Upper lobe of left lung (tissue), 6 donors: ENCODE results near the gene ASF1A. TPM values are rescaled to one million over a fixed set of nuclear protein-coding genes. Genes with fewer than 3 reads are reported as not detected.

Experiments
- ATAC-seq, 2 donors: fragments of 200-7000 bp; cut with Tn5 transposase; one replicate each; pipeline ENCODE4 v1.9.1; 2022; ENCODE audit warnings: mild to moderate bottlenecking in 2 of 2, moderate library complexity in 2 of 2; ENCODE audit not compliant: low FRiP score in 2 of 2
- DNase-seq, 2 donors: peaks; one replicate each; pipeline ENCODE4 v3.0.0-alpha.2; 2019 to 2020
- H3K27ac ChIP-seq, 4 donors: fragments of 200-600 bp; sonication (generic); one replicate each; pipeline ENCODE4 v1.5.1; 2016 to 2019
- H3K27me3 ChIP-seq, 4 donors: fragments of 200-600 bp; sonication (generic); one replicate each; pipeline ENCODE4 v1.5.1; 2017 to 2019
- H3K36me3 ChIP-seq, 4 donors: fragments of 200-600 bp; sonication (generic); one replicate each; pipeline ENCODE4 v1.5.1; 2016 to 2019
- H3K4me1 ChIP-seq, 4 donors: fragments of 200-600 bp; sonication (generic); one replicate each; pipeline ENCODE4 v1.5.1; 2018 to 2019
- H3K4me3 ChIP-seq, 4 donors: fragments of 200-600 bp; sonication (generic); one replicate each; pipeline ENCODE4 v1.5.1; 2017 to 2019; ENCODE audit warnings: mild to moderate bottlenecking in 2 of 4, moderate library complexity in 1 of 4
- H3K9me3 ChIP-seq, 4 donors: fragments of 200-600 bp; sonication (generic); one replicate each; pipeline ENCODE4 v1.5.1; 2018 to 2019
- EP300 ChIP-seq, 4 donors: sonication (generic); formaldehyde crosslinking; IDR thresholded peaks; one replicate each; pipeline ENCODE4 v1.5.1; 2017; ENCODE audit warnings: antibody characterized with exemption in 4 of 4, control low read depth in 2 of 4
- POLR2A ChIP-seq, 4 donors: fragments of 450-650 bp; IDR thresholded peaks; one replicate each; pipeline ENCODE4 v1.5.1; 2016 to 2017; ENCODE audit warnings: antibody characterized with exemption in 4 of 4, mild to moderate bottlenecking in 2 of 4
- POLR2AphosphoS5 ChIP-seq, 2 donors: sonication (generic); formaldehyde crosslinking; IDR thresholded peaks; one replicate each; pipeline ENCODE4 v1.5.1; 2017; ENCODE audit warnings: antibody characterized with exemption in 2 of 2
- WGBS, 2 donors: methylation state at CpG; one replicate each; pipeline ENCODE4 v1.1.5; 2017 to 2018; 5-methylcytosine and 5-hydroxymethylcytosine counted together
- total RNA-seq, 6 donors: library from RNA; depleted of rRNA in 4 of 6; stranded (reverse); fragments of >200 nt in 4 of 6; gene quantifications; one replicate each; pipeline versions ENCODE4 v1.1.0 to v1.2.1, GENCODE V29; 2016 to 2021
- TF ChIP-seq, protein P1 (sequence below), 6 experiments: fragments of 450-650 bp in 4 of 6; fragments of 200-600 bp in 2 of 6; sonication (generic) in 2 of 6; IDR thresholded peaks; one replicate each; pipeline ENCODE4 v1.5.1; 2016 to 2019; ENCODE audit warnings: antibody characterized with exemption in 6 of 6
- donor health status: DM: no; HTN: no; CAD: no; lungs with moderate emphysema.
- donor health status: DM: no; HTN: yes; CAD: no; lungs with severe emphysema.

The ASF1A gene
- total RNA-seq, 6 donors from 2014 or later = 12.8 to 22.3 (median 19.1) TPM

DNA sequence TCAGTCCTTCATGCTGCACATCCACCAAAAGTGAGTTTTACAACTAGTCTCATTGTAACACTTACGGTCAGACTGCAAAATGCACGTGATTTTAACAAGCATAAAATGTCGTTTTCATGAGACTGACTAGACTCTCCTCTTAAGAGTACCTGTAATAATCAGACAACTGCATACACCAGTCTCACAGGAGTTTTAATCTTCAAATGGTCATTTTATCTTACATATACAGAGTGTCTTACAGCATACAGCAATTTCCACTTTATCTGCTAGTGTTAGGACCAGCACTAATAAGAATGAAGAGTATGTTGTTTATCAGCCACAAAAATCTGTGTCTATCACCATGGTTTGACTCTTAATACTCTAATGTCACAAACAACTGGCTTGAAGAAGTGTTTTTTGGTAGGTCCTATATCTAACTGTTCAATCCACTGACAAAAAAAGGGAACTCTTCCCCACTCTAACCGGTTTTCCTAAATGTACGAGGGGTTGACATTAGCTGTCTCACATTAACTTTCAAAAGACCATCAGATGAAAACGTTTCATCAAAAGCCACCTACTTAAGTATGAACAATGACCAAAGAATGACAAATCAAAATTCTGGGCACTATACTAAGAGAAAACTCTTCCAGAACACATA lies 1.5 kb upstream of the ASF1A start:
- no peaks in the 10 kb centered on the region for H3K36me3 ChIP-seq
- H3K9me3 ChIP-seq = no peaks in the 10 kb centered on the region
- DNase-seq (no peak), ATAC-seq (no peak)
- peak overlapping the region in 3 of 4 donors; percentile 73 to 91 (median 76) for H3K4me3 ChIP-seq
- H3K27ac ChIP-seq = peak overlapping the region; percentile 84 to 96 (median 88)
- WGBS, 2 donors = 29 to 39% methylated on average over 6 of the region's 6 CpGs
- no peaks in the 10 kb centered on the region for H3K27me3 ChIP-seq
- peaks cover 30 to 39% (median 38%) of the 10 kb centered on the region in 4 donors for H3K4me1 ChIP-seq
- no peak for TF ChIP-seq POLR2A (IDR thresholded peaks at IDR 0.05)
- no peak for TF ChIP-seq POLR2AphosphoS5 (IDR thresholded peaks at IDR 0.05)
- TF ChIP-seq, protein P1, sequence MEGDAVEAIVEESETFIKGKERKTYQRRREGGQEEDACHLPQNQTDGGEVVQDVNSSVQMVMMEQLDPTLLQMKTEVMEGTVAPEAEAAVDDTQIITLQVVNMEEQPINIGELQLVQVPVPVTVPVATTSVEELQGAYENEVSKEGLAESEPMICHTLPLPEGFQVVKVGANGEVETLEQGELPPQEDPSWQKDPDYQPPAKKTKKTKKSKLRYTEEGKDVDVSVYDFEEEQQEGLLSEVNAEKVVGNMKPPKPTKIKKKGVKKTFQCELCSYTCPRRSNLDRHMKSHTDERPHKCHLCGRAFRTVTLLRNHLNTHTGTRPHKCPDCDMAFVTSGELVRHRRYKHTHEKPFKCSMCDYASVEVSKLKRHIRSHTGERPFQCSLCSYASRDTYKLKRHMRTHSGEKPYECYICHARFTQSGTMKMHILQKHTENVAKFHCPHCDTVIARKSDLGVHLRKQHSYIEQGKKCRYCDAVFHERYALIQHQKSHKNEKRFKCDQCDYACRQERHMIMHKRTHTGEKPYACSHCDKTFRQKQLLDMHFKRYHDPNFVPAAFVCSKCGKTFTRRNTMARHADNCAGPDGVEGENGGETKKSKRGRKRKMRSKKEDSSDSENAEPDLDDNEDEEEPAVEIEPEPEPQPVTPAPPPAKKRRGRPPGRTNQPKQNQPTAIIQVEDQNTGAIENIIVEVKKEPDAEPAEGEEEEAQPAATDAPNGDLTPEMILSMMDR (IDR thresholded peaks at IDR 0.05) = no peak

DNA sequence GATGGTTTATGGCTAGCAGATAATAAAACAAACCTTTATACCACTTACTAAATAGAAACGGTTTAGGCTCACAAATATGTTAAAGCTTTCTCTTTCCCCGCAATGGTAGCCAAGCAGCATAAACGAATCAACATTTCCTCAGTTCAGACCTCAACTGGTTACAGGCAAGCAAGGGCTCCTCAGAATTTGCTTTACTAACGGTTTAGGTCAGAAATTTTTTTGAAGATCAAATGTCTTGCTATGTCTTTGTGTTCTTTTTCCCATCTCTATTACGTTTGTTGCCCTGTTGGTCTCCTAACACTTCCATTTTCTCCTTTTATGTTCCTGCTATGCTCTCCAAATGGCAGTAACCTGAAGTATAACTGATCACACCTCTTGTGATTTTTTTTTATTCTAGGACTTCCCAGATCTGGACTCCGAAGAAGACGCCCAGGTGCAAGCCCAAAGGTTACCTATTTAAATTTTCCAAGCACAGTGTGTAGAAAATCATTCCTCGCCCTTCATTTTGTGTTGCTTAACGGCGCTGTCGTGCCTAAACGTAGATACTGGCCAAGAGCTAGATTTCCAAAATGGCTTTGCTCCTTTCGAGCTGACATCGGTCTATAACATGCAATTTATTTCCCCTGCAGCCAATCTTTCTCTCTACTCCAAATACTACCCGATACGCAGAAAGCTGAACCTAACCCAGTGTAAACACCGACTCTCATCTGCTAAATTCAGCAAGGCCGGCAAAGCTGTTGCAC lies 717 bp upstream of the ASF1A start:
- 1% methylated on average over 18 of the region's 18 CpGs for WGBS, 2 donors
- no peaks in the 10 kb centered on the region for H3K9me3 ChIP-seq
- peak overlapping the region; percentile 84 to 96 (median 88) for H3K27ac ChIP-seq
- H3K27me3 ChIP-seq = no peaks in the 10 kb centered on the region
- peak in 1 of 2 donors; percentile 23 for DNase-seq
- TF ChIP-seq, protein P1 (IDR thresholded peaks at IDR 0.05) = no peak
- TF ChIP-seq POLR2AphosphoS5 (IDR thresholded peaks at IDR 0.05) (no peak), POLR2A (IDR thresholded peaks at IDR 0.05) (no peak), EP300 (IDR thresholded peaks at IDR 0.05) (no peak)
- peak; percentile 13 to 58 for ATAC-seq
- peaks cover 33 to 43% (median 40%) of the 10 kb centered on the region in 4 donors for H3K4me1 ChIP-seq
- peak overlapping the region; percentile 43 to 91 (median 74) for H3K4me3 ChIP-seq
- no peaks in the 10 kb centered on the region for H3K36me3 ChIP-seq

DNA sequence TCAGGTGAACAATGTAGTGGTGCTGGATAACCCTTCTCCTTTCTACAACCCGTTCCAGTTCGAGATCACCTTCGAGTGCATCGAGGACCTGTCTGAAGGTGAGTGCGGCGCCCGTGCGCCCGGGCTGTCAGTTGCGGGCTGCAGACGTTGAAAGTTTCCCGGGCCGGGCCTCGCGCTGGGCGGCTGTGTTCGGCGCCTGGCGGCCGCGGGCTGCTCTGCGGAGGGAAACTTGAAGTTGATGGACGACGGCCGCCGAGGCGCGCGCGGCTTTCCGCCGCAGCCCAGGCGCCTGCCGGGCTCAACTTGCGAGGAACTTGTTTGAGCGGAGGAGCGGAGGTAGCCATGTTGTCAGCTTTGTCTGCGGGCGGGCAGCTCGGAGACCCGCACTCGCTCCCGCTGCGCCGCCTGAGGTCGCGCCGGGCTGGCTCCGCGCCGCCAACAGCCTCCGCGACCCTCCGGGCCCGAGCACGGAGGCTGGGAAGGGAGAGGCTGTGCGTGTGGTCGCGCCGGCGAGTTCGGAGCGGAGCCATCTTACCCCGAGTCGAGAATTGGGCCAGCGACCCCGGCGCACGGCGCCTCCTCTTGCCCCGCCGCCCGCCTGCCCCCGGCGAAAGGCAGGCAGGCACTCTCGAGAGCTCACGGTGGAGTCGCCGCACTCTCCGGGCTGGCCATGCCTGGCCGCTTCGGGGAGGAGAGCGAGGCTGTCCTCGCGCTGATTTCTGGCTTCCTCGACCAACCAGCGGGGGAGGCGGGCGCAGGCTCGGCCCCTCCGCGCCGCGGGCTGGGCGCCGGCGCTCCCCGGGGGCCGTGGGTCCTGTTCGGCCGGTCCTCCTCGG lies 691 bp downstream of the ASF1A start:
- no peak for TF ChIP-seq EP300 (IDR thresholded peaks at IDR 0.05)
- TF ChIP-seq POLR2AphosphoS5 (IDR thresholded peaks at IDR 0.05) = peak in 1 of 2 donors; percentile 59
- peak in 2 of 4 donors; percentile 50 to 64 for TF ChIP-seq POLR2A (IDR thresholded peaks at IDR 0.05)
- TF ChIP-seq, protein P1 (IDR thresholded peaks at IDR 0.05) = peak in 2 of 6 experiments; percentile 9 to 48
- H3K27me3 ChIP-seq = no peaks in the 10 kb centered on the region
- peak overlapping the region; percentile 93 to 98 (median 95) for H3K27ac ChIP-seq
- ATAC-seq (peak; percentile 52 to 79), DNase-seq (peak; percentile 58 to 95)
- peaks cover 34 to 53% (median 50%) of the 10 kb centered on the region in 4 donors for H3K4me1 ChIP-seq
- no peaks in the 10 kb centered on the region for H3K36me3 ChIP-seq
- no peaks in the 10 kb centered on the region for H3K9me3 ChIP-seq
- WGBS, 2 donors = 0% methylated on average over 9 to 51 of the region's 102 CpGs
- peak overlapping the region; percentile 57 to 91 (median 74) for H3K4me3 ChIP-seq

DNA sequence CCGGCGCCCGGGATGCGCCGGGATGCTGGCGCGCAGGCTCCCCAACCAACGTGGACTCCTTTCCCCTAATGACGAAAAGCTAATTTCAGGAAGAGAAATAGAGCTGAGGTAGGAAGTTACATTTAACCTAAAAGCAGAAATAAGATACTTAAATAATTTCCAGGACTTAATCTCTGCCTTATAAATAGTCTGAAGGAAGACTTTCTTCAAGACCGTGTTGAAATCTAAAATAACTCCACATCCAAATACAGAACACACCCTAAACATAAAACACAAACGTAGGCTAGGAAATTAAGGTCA lies 1.3 kb downstream of the ASF1A start:
- no peaks in the 10 kb centered on the region for H3K9me3 ChIP-seq
- ATAC-seq (no peak), DNase-seq (no peak)
- H3K4me3 ChIP-seq = peak overlapping the region; percentile 57 to 91 (median 74)
- no peaks in the 10 kb centered on the region for H3K27me3 ChIP-seq
- peak overlapping the region; percentile 93 to 98 (median 95) for H3K27ac ChIP-seq
- TF ChIP-seq EP300 (IDR thresholded peaks at IDR 0.05) (no peak), POLR2A (IDR thresholded peaks at IDR 0.05) (peak in 1 of 4 donors; percentile 4)
- H3K36me3 ChIP-seq = no peaks in the 10 kb centered on the region
- 0% methylated on average over 11 of the region's 11 CpGs for WGBS, 2 donors
- H3K4me1 ChIP-seq = peaks cover 34 to 59% (median 52%) of the 10 kb centered on the region in 4 donors

DNA sequence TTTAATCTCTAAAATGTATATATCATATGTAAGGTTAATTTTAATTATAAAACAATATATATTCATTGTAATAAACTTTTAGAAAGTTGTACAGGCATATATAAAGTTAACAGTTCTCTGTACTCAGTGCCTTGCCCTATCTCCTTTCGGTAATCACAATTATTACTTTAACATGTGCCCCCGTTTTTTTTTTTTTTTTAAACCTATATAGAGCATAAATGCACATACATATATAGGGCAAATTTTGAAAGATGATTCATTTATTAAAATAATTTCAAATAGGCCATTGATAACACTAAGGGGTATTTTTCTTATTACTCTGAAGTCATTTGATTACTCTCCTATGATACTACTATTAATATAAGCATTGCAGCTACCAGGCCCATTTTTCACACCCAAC lies 1.9 kb downstream of the ASF1A start:
- TF ChIP-seq POLR2AphosphoS5 (IDR thresholded peaks at IDR 0.05) = no peak
- no peak for TF ChIP-seq EP300 (IDR thresholded peaks at IDR 0.05)
- TF ChIP-seq POLR2A (IDR thresholded peaks at IDR 0.05) = no peak
- TF ChIP-seq, protein P1 (IDR thresholded peaks at IDR 0.05) = no peak
- Histone ChIP-seq H3K9me3 (no peaks in the 10 kb centered on the region), H3K4me3 (peak overlapping the region in 1 of 4 donors; percentile 73), H3K27me3 (no peaks in the 10 kb centered on the region), H3K27ac (peak overlapping the region in 3 of 4 donors; percentile 94 to 98 (median 96)), H3K36me3 (no peaks in the 10 kb centered on the region), H3K4me1 (peaks cover 34 to 64% (median 51%) of the 10 kb centered on the region in 4 donors)
- 43 to 44% methylated on average over 2 of the region's 2 CpGs for WGBS, 2 donors
- ATAC-seq (no peak), DNase-seq (no peak)
